ENCODE results near the gene ALKAL2.
A peak's percentile ranks its signal among the peaks of the same experiment; 100 is the strongest.
"Not testable (repeated sequence)": the region's sequence is repeated elsewhere in the genome, so short reads cannot be mapped to it uniquely, and the experiment has no call there.

Gene ALKAL2

GRCh38 chr2:287911-288757 is at the start of gene ALKAL2:
ALKAL2 (minus strand) TSS chr2:288091; CDS start chr2:287835, 256 bp downstream.
- DNase-seq = no peak

GRCh38 chr2:336949-337348 is 49.1 kb upstream of the ALKAL2 start:
- DNase-seq = not testable (repeated sequence)

- DNase-seq = no peak
Observed at GRCh38 chr2:336360-336759, 48.5 kb upstream of the ALKAL2 start.

GRCh38 chr2:332592-332991 is 44.7 kb upstream of the ALKAL2 start:
- DNase-seq = no peak

GRCh38 chr2:328761-329160 is 40.9 kb upstream of the ALKAL2 start:
- DNase-seq = no peak

- DNase-seq = no peak
Observed at GRCh38 chr2:323035-323434, 35.1 kb upstream of the ALKAL2 start.

GRCh38 chr2:322326-322725 is 34.4 kb upstream of the ALKAL2 start:
- DNase-seq = no peak

GRCh38 chr2:320561-320960 is 32.7 kb upstream of the ALKAL2 start:
- no peak for DNase-seq

- DNase-seq = no peak
Observed at GRCh38 chr2:319059-319600, 31.2 kb upstream of the ALKAL2 start.

- DNase-seq = no peak
Observed at GRCh38 chr2:317501-318424, 29.9 kb upstream of the ALKAL2 start.

- DNase-seq = no peak
Observed at GRCh38 chr2:316381-316780, 28.5 kb upstream of the ALKAL2 start.

GRCh38 chr2:315925-316324 is 28.0 kb upstream of the ALKAL2 start:
- DNase-seq = not testable (repeated sequence)

GRCh38 chr2:314561-315336 is 26.9 kb upstream of the ALKAL2 start:
- no peak for DNase-seq

GRCh38 chr2:313991-314390 is 26.1 kb upstream of the ALKAL2 start:
- no peak for DNase-seq

- no peak for DNase-seq
Observed at GRCh38 chr2:310994-311393, 23.1 kb upstream of the ALKAL2 start.

GRCh38 chr2:309954-310510 is 22.1 kb upstream of the ALKAL2 start:
- DNase-seq = no peak

- no peak for DNase-seq
Observed at GRCh38 chr2:309148-309953, 21.5 kb upstream of the ALKAL2 start.

- no peak for DNase-seq
Observed at GRCh38 chr2:305366-305765, 17.5 kb upstream of the ALKAL2 start.

- DNase-seq = no peak
Observed at GRCh38 chr2:296354-296753, 8.5 kb upstream of the ALKAL2 start.

GRCh38 chr2:295090-295489 is 7.2 kb upstream of the ALKAL2 start:
- DNase-seq = no peak

- DNase-seq = peak; percentile 45
Observed at GRCh38 chr2:290090-290722, 2.3 kb upstream of the ALKAL2 start.

Data from NCI-H748 treated with DMSO at 0.1 percent for 48 hours (cell line).